ENCODE measurements around the gene CCT3.

The CCT3 gene

GRCh38 chr1:156336242-156336641 lies 1.9 kb downstream of the CCT3 start:
- DNase-seq (ENCODE audit: low read depth): no peak

GRCh38 chr1:156323179-156323578 lies 14.9 kb downstream of the CCT3 start:
- peak; percentile 21 for DNase-seq (ENCODE audit: low read depth)

GRCh38 chr1:156320560-156320959 lies 17.5 kb downstream of the CCT3 start:
- no peak for DNase-seq (ENCODE audit: low read depth)

- peak; percentile 36 for DNase-seq (ENCODE audit: low read depth)
These were observed 18.4 kb downstream of the CCT3 start for GRCh38 chr1:156319664-156320063.

GRCh38 chr1:156316909-156317308 lies 21.2 kb downstream of the CCT3 start:
- no peak for DNase-seq (ENCODE audit: low read depth)

GRCh38 chr1:156310962-156311361 lies 27.1 kb downstream of the CCT3 start:
- peak; percentile 80 for DNase-seq (ENCODE audit: low read depth)

- DNase-seq (ENCODE audit: low read depth): peak; percentile 69
These were observed 30.0 kb downstream of the CCT3 start for GRCh38 chr1:156308078-156308477.

GRCh38 chr1:156305215-156305614 lies 32.9 kb downstream of the CCT3 start:
- peak; percentile 70 for DNase-seq (ENCODE audit: low read depth)

GRCh38 chr1:156303241-156303640 lies 34.9 kb downstream of the CCT3 start:
- no peak for DNase-seq (ENCODE audit: low read depth)

- DNase-seq (ENCODE audit: low read depth): no peak
These were observed 39.2 kb downstream of the CCT3 start, which contains the start of gene VHLL for GRCh38 chr1:156298852-156299357. Gene VHLL, minus strand, starts transcription at chr1:156299307. Its CDS starts 118 bp downstream, at chr1:156299189.

- peak; percentile 61 for DNase-seq (ENCODE audit: low read depth)
These were observed 42.6 kb downstream of the CCT3 start, which contains the start of gene GLMP for GRCh38 chr1:156295391-156295947. Gene GLMP, minus strand, starts transcription at chr1:156295679. Its CDS starts 34 bp downstream, at chr1:156295645.

GRCh38 chr1:156293895-156294294 lies 44.2 kb downstream of the CCT3 start:
- DNase-seq (ENCODE audit: low read depth): no peak

- no peak for DNase-seq (ENCODE audit: low read depth)
These were observed 45.0 kb downstream of the CCT3 start for GRCh38 chr1:156293098-156293434.

GRCh38 chr1:156291226-156292061 lies 46.6 kb downstream of the CCT3 start:
- DNase-seq (ENCODE audit: low read depth): peak; percentile 83

GRCh38 chr1:156289857-156290256 lies 48.2 kb downstream of the CCT3 start:
- DNase-seq (ENCODE audit: low read depth): no peak

GRCh38 chr1:156286061-156286460 lies 52.0 kb downstream of the CCT3 start:
- DNase-seq (ENCODE audit: low read depth): no peak

- DNase-seq (ENCODE audit: low read depth): no peak
These were observed 52.7 kb downstream of the CCT3 start for GRCh38 chr1:156285437-156285836.

- DNase-seq (ENCODE audit: low read depth): no peak
These were observed 53.3 kb downstream of the CCT3 start for GRCh38 chr1:156284757-156285156.

GRCh38 chr1:156284112-156284511 lies 54.0 kb downstream of the CCT3 start, which contains the start of gene TMEM79:
Gene TMEM79, plus strand, starts transcription at chr1:156284325. Its CDS starts 902 bp downstream, at chr1:156285227.
- no peak for DNase-seq (ENCODE audit: low read depth)

GRCh38 chr1:156283521-156283920 lies 54.6 kb downstream of the CCT3 start:
- no peak for DNase-seq (ENCODE audit: low read depth)

GRCh38 chr1:156282479-156283222 lies 55.4 kb downstream of the CCT3 start, which contains the start of gene SMG5:
Gene SMG5, minus strand, starts transcription at chr1:156282825. Its CDS starts 145 bp downstream, at chr1:156282680.
- peak; percentile 99 for DNase-seq (ENCODE audit: low read depth)

All from amniotic epithelial cell (primary cell).